ENCODE measurements around the gene SLC30A1. TPM values are rescaled to one million over a fixed set of nuclear protein-coding genes. Genes with fewer than 3 reads are reported as not detected.

The SLC30A1 gene
- total and polyA plus RNA-seq, 2 of the 13 experiments (the other 11 are each of a cell fraction or from before 2014, with no cell fraction given): 5.9 to 24.4 TPM

- CTCF ChIA-PET (ENCODE audit: low intra/inter-chr PET ratio, low total read pairs): interaction anchor here (3.8 to 4.2 kb wide), 3 partner anchors 47 to 78 kb away, joined by 20 to 30 read pairs (median 25); no protein-coding TSS in a partner anchor
- WGBS (ENCODE audit: low lambda C conversion rate): 1% methylated on average over 13 of the region's 13 CpGs
- H3K4me3 ChIP-seq (replicated peaks in 1 of 3; ENCODE audit: insufficient read depth in 1 of 3, low read depth in 2 of 3, low read length in 3 of 3): peak overlapping the region; percentile 84 to 96 (median 87)
- intact Hi-C loops (cut with micrococcal nuclease; ENCODE audit: unreplicated experiment): loop anchor here (1.0 to 2.0 kb wide), 3 partner anchors 48 to 78 kb away; no protein-coding TSS in a partner anchor
- no peak overlapping the region for H2AFZ ChIP-seq (ENCODE audit: low read length)
- no peaks in the 10 kb centered on the region; a peak in 2 of 5 replicates for H3K27me3 ChIP-seq (ENCODE audit: control insufficient read depth in 1 of 2, insufficient read depth in 2 of 2, low read length in 2 of 2)
- BruUV-seq (replicated peaks): no TSS peak
- peaks cover 56% of the 10 kb centered on the region for H3K79me2 ChIP-seq (ENCODE audit: insufficient read depth, low read length)
- FAIRE-seq (no peak), ATAC-seq (no peak), DNase-seq (ENCODE audit: low spot score) (no peak)
- peaks cover 0 to 11% of the 10 kb centered on the region in 2 experiments; a peak in 2 of 5 replicates for H3K36me3 ChIP-seq (replicated peaks in 1 of 2; ENCODE audit: control insufficient read depth in 1 of 2, insufficient read depth in 2 of 2, low read length in 2 of 2)
- POLR2A ChIA-PET: interaction anchor here (1.1 to 1.2 kb wide), 3 partner anchors 48 to 71 kb away, joined by 3 to 5 read pairs (median 4); no protein-coding TSS in a partner anchor
- H4K20me1 ChIP-seq (ENCODE audit: insufficient read depth, low read length): peaks cover 20% of the 10 kb centered on the region
- H3K9me3 ChIP-seq (ENCODE audit: low read length): no peaks in the 10 kb centered on the region
- in situ Hi-C loops (cut with HindIII; ENCODE audit: extremely low pct_ligation_motif_present, low pct_unique_long_range_greater_than_20kb): loop anchor here (5.0 kb wide), 3 partner anchors 45 to 75 kb away; no protein-coding TSS in a partner anchor
- H3K4me2 ChIP-seq (ENCODE audit: low read depth, low read length): peak overlapping the region; percentile 83
- H3K9ac ChIP-seq (ENCODE audit: insufficient read depth, low read depth, low read length): peak overlapping the region; percentile 78
- H3K27ac ChIP-seq (ENCODE audit: extremely low read length, insufficient read depth, low read length): peak overlapping the region; percentile 32
- H3K4me1 ChIP-seq (ENCODE audit: insufficient read depth, low read length): peaks cover 65% of the 10 kb centered on the region
- TF ChIP-seq PAXIP1 (CRISPR knock-in tag; conservative IDR thresholded peaks at IDR 0.05): no peak
- TF ChIP-seq GZF1 (CRISPR knock-in tag; IDR thresholded peaks at IDR 0.05): 0 out of 2 replicates have a peak, but pooled peaks have one; percentile 20
- no peak; the same call in 1 of the 2 replicates for TF ChIP-seq ZNF441 (CRISPR knock-in tag; IDR thresholded peaks at IDR 0.05; ENCODE audit: borderline replicate concordance)
- TF ChIP-seq, protein P1, sequence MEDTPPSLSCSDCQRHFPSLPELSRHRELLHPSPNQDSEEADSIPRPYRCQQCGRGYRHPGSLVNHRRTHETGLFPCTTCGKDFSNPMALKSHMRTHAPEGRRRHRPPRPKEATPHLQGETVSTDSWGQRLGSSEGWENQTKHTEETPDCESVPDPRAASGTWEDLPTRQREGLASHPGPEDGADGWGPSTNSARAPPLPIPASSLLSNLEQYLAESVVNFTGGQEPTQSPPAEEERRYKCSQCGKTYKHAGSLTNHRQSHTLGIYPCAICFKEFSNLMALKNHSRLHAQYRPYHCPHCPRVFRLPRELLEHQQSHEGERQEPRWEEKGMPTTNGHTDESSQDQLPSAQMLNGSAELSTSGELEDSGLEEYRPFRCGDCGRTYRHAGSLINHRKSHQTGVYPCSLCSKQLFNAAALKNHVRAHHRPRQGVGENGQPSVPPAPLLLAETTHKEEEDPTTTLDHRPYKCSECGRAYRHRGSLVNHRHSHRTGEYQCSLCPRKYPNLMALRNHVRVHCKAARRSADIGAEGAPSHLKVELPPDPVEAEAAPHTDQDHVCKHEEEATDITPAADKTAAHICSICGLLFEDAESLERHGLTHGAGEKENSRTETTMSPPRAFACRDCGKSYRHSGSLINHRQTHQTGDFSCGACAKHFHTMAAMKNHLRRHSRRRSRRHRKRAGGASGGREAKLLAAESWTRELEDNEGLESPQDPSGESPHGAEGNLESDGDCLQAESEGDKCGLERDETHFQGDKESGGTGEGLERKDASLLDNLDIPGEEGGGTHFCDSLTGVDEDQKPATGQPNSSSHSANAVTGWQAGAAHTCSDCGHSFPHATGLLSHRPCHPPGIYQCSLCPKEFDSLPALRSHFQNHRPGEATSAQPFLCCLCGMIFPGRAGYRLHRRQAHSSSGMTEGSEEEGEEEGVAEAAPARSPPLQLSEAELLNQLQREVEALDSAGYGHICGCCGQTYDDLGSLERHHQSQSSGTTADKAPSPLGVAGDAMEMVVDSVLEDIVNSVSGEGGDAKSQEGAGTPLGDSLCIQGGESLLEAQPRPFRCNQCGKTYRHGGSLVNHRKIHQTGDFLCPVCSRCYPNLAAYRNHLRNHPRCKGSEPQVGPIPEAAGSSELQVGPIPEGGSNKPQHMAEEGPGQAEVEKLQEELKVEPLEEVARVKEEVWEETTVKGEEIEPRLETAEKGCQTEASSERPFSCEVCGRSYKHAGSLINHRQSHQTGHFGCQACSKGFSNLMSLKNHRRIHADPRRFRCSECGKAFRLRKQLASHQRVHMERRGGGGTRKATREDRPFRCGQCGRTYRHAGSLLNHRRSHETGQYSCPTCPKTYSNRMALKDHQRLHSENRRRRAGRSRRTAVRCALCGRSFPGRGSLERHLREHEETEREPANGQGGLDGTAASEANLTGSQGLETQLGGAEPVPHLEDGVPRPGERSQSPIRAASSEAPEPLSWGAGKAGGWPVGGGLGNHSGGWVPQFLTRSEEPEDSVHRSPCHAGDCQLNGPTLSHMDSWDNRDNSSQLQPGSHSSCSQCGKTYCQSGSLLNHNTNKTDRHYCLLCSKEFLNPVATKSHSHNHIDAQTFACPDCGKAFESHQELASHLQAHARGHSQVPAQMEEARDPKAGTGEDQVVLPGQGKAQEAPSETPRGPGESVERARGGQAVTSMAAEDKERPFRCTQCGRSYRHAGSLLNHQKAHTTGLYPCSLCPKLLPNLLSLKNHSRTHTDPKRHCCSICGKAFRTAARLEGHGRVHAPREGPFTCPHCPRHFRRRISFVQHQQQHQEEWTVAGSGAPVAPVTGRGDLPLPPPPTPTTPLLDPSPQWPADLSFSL (CRISPR knock-in tag; IDR thresholded peaks at IDR 0.05): 0 out of 2 replicates have a peak, but pooled peaks have one; percentile 1
- TF ChIP-seq, protein P2, sequence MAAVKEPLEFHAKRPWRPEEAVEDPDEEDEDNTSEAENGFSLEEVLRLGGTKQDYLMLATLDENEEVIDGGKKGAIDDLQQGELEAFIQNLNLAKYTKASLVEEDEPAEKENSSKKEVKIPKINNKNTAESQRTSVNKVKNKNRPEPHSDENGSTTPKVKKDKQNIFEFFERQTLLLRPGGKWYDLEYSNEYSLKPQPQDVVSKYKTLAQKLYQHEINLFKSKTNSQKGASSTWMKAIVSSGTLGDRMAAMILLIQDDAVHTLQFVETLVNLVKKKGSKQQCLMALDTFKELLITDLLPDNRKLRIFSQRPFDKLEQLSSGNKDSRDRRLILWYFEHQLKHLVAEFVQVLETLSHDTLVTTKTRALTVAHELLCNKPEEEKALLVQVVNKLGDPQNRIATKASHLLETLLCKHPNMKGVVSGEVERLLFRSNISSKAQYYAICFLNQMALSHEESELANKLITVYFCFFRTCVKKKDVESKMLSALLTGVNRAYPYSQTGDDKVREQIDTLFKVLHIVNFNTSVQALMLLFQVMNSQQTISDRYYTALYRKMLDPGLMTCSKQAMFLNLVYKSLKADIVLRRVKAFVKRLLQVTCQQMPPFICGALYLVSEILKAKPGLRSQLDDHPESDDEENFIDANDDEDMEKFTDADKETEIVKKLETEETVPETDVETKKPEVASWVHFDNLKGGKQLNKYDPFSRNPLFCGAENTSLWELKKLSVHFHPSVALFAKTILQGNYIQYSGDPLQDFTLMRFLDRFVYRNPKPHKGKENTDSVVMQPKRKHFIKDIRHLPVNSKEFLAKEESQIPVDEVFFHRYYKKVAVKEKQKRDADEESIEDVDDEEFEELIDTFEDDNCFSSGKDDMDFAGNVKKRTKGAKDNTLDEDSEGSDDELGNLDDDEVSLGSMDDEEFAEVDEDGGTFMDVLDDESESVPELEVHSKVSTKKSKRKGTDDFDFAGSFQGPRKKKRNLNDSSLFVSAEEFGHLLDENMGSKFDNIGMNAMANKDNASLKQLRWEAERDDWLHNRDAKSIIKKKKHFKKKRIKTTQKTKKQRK (IDR thresholded peaks at IDR 0.05; ENCODE audit: low read length): no peak
- TF ChIP-seq AGO1 (IDR thresholded peaks at IDR 0.05; ENCODE audit: low read depth, low read length, poor library complexity, severe bottlenecking): no peak
- peak; percentile 77; the same call in 1 of the 2 replicates for TF ChIP-seq ZNF878 (CRISPR knock-in tag; IDR thresholded peaks at IDR 0.05)
- TF ChIP-seq CBX1 (IDR thresholded peaks at IDR 0.05; ENCODE audit: low read depth): no peak
Observed at GRCh38 chr1:211577277-211577818, 1.6 kb downstream of the SLC30A1 start.

All from HepG2 (cell line).